TTC549 (cell line): Measurements from ENCODE around the gene NDUFV1.
"Not testable (repeated sequence)": the region's sequence is repeated elsewhere in the genome, so short reads cannot be mapped to it uniquely, and the experiment has no call there.

Source experiments
- FAIRE-seq: peaks from 2 replicates; lab custom pipeline; 2012; peaks lifted over from hg19 to GRCh38; lab: Jason Lieb, UNC

The NDUFV1 gene

GRCh38 chr11:67611704-67612587, 5.2 kb downstream of the NDUFV1 start:
- FAIRE-seq, result no peak

DNA sequence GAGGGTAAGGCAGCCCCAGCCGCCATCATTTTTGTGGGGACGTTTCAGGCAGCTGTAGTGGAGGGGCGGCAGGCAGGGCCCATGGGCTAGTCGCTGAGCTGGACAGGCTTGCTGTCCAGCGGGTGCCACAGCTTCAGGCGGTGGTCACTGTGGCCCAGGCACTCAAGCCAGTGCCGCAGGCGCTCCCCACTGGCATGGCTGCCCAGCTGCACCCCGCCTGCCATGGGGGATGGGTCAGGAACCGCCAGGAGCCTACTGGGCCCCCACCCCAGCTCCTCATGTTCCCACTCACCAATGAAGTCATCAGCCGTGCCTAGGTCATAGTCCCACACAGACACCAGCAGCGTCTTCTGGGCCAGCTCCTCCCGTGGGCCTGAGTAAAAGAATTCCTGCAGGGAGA, 6.0 kb downstream of the NDUFV1 start:
- no peak for FAIRE-seq

GRCh38 chr11:67613313-67613959, 6.7 kb downstream of the NDUFV1 start:
- no peak for FAIRE-seq

- FAIRE-seq, result no peak
These were observed 7.4 kb downstream of the NDUFV1 start for GRCh38 chr11:67613960-67614715.

GRCh38 chr11:67614730-67615714, 8.3 kb downstream of the NDUFV1 start:
- no peak for FAIRE-seq

GRCh38 chr11:67615728-67616430, 9.1 kb downstream of the NDUFV1 start:
- no peak for FAIRE-seq

DNA sequence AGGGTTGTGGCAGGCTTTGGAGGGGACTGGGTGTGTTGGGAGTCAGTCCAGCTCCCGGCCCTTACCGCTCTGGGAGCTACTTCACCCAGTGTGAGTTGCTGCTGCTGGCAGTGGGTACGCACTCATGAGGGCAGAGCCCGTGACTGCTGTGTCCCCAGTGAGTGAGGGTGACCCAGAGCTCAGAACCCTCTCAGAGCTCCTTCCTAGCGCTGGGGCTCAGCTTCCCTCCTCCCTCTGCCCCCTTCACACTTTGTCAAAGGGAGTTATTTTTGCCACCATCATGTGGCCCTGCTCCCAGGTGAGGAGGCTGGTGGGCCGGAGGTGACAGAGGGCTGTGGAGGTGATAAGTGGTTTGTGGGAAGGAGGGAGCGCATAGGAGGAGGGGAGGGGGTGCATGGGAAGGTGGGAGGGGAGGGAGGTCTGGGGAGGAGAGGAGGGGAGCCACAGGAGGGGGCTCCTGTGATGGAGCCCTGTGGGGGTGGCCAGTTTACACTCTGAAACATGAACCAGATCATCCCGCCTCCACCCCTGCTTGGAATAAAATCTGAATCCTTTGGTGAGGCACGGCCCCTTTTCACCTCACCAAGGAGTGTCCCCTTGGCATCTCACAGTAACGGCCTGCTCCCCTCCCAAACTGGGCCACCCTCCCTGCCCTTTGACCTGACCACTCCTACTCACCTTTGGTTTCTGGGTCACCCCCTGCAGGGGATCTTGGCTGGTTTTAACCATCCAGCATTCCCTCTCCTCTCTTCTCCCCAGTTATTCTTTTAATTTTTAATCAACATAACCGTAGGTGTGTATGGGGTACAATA, 9.9 kb downstream of the NDUFV1 start:
- FAIRE-seq, result no peak

DNA sequence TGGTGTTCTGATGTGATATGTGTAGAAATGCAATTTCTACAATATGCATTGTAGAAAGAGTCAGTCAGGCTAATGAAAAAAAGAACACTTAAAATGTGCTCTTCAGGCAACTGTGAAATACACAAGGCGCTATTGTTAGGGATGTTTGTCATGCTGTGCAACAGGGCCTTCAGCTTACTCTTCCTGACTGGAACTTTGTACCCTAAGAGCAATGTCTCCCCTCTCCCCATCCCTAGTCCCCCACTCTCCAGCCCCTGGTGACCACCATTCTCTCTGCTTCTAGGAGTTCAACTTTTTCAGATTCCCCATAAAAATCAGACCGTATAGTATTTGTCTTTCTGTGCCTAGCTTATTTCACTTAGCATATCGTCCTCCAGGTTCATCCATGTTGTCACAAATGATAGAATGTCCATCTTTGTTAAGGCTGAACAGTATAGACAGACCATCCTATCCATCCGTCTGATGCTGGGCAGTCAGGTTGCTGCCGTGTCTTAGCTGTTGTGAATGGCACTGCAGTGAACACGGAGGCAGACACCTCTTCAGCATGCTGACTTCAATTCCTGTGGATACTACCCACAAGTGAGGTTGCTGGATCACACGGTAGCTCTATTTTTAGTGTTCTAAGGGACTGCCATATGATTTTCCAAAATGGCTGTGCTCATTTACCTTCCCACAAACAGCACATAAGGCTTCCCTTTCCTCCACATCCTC, 10.7 kb downstream of the NDUFV1 start:
- FAIRE-seq, result no peak

GRCh38 chr11:67618901-67619659, 12.3 kb downstream of the NDUFV1 start:
- not testable (repeated sequence) for FAIRE-seq

DNA sequence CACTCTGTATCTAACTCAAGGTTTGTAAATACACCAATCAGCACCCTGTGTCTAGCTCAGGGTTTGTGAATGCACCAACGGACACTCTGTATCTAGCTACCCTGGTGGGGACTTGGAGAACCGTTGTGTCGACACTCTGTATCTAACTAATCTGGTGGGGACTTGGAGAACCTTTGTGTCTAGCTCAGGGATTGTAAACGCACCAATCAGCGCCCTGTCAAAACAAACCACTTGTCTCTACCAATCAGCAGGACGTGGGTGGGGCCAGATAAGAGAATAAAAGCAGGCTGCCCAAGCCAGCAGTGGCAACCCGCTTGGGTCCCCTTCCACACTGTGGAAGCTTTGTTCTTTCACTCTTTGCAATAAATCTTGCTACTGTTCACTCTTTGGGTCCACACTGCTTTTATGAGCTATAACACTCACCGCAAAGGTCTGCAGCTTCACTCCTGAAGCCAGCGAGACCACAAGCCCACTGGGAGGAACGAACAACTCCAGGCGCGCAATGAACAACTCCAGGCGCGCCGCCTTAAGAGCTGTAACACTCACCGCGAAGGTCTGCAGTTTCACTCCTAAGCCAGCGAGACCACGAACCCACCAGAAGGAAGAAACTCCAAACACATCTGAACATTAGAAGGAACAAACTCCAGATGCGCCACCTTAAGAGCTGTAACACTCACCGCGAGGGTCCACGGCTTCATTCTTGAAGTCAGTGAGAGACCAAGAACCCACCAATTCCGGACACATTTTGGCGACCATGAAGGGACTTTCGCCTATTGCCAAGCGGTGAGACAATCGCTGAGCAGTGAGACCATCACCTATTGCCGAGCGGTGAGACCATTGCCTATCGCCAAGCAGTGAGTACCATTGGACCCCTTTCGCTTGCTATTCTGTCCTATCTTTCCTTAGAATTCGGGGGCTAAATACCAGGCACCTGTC, 13.2 kb downstream of the NDUFV1 start:
- FAIRE-seq, result not testable (repeated sequence)

- FAIRE-seq, result not testable (repeated sequence)
These were observed 13.9 kb downstream of the NDUFV1 start for GRCh38 chr11:67620621-67621020.

GRCh38 chr11:67621928-67622327, 15.2 kb downstream of the NDUFV1 start:
- not testable (repeated sequence) for FAIRE-seq

DNA sequence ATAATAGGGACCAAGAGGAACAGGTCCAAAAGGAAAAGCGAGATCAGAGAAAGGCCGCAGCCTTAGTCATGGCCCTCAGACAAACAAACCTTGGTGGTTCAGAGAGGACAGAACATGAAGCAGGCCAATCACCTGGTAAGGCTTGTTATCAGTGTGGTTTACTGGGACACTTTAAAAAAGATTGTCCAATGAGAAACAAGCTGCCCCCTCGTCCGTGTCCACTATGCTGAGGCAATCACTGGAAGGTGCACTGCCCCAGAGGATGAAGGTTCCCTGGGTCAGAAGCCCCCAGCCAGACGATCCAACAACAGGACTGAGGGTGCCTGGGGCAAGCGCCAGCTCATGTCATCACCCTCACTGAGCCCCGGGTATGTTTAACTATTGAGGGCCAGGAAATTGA, 16.2 kb downstream of the NDUFV1 start:
- FAIRE-seq, result not testable (repeated sequence)

DNA sequence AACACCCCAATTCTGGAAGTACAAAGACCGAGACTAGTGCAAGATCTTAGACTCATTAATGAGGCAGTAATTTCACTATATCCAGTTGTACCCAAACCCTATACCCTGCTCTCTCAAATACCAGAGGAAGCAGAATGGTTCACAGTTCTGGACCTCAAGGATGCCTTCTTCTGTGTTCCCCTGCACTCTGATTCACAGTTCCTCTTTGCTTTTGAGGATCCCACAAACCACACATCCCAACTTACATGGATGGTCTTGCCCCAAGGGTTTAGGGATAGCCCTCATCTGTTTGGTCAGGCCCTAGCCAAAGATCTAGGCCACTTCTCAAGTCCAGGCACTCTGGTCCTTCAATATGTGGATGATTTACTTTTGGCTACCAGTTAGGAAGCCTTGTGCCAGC, 17.1 kb downstream of the NDUFV1 start:
- FAIRE-seq, result not testable (repeated sequence)

DNA sequence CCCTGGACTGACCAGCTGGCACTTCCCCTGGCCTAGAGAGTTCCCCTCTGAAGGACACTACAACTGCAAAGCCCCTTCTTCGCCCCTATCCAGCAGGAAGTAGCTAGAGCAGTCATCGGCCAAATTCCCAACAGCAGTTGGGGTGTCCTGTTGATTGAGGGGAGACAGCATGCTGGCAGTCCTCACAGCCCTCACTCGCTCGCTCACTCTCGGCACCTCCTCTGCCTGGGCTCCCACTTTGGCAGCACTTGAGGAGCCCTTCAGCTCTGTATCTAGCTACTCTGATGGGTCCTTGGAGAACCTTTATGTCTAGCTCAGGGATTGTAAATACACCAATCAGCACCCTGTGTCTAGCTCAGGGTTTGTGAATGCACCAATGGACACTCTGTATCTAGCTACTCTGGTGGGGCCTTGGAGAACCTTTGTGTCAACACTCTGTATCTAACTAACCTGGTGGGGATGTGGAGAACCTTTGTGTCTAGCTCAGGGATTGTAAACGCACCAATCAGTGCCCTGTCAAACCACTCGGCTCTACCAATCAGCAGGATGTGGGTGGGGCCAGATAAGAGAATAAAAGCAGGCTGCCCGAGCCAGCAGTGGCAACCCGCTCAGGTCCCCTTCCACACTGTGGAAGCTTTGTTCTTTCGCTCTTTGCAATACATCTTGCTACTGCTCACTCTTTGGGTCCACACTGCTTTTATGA, 19.5 kb downstream of the NDUFV1 start:
- not testable (repeated sequence) for FAIRE-seq

DNA sequence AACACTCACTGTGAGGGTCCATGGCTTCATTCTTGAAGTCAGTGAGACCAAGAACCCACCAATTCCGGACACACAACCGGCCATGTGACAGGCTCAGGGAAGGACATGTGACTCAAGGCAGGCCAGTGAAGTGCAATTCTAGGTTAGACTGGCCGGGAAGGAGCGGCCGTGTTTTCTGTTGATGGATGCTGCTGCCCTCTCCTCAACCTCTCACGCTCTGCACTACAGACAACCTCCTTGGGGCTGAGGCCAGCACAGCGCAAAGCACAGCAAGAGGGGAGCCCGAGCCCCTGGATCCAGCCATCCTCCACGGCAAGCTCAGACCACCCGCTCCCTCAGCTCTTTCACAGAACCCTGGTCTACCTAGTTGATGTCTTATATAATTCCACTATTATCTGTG, 20.2 kb downstream of the NDUFV1 start:
- no peak for FAIRE-seq

DNA sequence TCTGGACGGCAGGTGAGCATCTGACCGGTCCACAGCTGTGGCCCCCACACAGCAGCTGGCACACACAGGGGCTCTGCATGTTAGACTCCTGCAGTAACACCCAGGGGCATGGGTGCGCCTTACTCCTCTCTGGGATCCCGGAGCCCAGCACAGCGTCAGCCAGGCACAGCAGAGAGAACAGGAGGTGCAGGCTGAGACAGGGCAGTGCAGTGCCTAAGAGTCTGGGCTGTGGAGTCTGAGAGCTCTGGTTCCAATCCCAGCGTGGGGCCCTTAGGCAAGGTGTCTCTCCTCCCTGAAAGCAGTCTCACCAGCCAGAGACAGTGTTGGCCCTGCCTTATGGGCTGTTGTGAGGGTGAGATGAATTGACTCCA, 20.7 kb downstream of the NDUFV1 start:
- FAIRE-seq, result no peak
